D721Med (cell line): ENCODE measurements around the gene PCBP3.

Experiments
- DNase-seq: peaks from one replicate; pipeline ENCODE4 v3.0.0; 2011; ENCODE audit warnings: low spot score; ENCODE audit not compliant: insufficient read length
- FAIRE-seq: peaks from 2 replicates; lab custom pipeline; 2011; peaks lifted over from hg19 to GRCh38; lab: Jason Lieb, UNC
- TF ChIP-seq, protein P1 (sequence below): IDR thresholded peaks from 2 replicates; pipeline ENCODE4 v1.5.1; 2012; ENCODE audit warnings: mild to moderate bottlenecking, control low read depth; ENCODE audit not compliant: insufficient read depth; ENCODE audit errors: missing control alignments

The PCBP3 gene

DNA sequence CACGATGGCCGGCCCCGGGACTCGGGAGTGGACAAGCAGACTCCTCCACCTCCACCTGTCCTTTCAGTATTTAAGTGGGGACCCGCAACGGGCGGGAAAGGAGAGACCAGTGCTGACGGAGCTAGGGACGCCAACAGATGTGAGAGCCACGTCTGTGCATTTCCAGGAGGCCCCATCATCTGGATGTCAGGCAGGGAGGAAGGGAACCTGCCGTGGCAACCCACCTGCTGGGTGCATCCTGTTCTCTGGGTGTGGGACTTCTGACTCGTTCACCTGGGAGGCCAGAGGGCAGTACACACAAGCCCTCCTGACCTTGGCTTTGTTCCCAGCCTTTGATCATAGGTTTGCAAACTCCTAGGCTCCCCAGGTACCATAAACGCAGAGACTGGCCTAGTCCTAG, 5.6 kb upstream of the PCBP3 start:
- TF ChIP-seq, protein P1, sequence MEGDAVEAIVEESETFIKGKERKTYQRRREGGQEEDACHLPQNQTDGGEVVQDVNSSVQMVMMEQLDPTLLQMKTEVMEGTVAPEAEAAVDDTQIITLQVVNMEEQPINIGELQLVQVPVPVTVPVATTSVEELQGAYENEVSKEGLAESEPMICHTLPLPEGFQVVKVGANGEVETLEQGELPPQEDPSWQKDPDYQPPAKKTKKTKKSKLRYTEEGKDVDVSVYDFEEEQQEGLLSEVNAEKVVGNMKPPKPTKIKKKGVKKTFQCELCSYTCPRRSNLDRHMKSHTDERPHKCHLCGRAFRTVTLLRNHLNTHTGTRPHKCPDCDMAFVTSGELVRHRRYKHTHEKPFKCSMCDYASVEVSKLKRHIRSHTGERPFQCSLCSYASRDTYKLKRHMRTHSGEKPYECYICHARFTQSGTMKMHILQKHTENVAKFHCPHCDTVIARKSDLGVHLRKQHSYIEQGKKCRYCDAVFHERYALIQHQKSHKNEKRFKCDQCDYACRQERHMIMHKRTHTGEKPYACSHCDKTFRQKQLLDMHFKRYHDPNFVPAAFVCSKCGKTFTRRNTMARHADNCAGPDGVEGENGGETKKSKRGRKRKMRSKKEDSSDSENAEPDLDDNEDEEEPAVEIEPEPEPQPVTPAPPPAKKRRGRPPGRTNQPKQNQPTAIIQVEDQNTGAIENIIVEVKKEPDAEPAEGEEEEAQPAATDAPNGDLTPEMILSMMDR: no peak
- no peak for FAIRE-seq
- no peak for DNase-seq

DNA sequence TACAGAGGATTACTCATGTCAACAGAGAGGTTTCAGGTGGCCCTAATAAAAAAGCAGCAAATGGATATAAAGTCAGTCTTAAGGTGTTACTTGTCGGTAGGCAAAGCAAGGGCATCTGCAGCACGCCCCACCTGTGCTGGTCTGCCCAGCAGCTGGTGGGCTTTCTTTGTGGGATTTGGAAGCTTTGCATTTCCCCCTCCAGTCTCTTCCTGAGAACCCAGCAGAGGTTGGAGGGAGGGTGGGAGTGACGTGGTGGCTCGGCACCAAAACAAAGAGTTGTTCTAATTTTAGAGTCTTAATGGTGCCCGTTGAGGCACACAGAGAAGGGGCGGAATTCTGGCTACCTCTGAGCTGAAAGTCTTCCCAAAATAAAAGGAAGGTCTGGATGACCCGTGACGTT, 4.8 kb upstream of the PCBP3 start:
- no peak for DNase-seq
- TF ChIP-seq, protein P1: no peak
- no peak for FAIRE-seq

DNA sequence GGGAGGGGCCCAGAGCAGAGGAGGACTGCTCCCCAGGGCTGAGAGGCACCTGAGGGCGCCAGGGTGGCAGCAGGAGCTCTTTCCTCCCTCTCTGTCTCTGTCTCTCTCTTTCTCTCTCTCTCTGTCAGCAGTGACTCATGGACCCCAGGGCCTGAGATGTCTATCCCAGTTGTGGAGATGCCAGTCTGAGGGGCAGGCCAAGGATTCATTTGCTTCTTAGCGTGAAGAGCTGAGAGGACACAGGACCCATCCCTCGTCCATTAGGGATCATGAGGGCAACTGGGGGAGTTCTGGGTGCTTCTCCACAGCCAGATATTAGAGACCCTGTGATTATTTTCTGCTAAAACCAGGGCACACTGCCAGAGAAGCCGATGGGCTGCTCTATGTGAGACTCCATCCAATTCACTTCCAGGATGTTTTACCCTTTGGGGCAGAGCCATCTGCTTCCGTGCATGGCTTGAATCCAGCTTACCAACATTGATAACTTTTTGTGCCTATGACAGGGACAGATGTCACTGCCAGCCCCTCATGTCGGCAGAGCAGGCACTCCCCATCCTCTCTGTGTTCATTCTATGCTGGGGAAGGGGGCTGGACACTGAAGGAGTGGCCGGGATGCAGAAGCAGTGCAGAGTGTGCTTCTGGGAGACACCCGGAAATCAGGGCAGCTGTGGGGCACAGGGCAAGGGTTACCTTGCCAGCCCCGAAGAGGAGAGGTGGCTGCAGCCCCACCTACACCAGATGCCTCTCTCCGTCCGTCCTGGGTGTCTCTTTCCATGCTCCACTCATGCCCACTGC, 4.1 kb upstream of the PCBP3 start:
- FAIRE-seq: no peak

DNA sequence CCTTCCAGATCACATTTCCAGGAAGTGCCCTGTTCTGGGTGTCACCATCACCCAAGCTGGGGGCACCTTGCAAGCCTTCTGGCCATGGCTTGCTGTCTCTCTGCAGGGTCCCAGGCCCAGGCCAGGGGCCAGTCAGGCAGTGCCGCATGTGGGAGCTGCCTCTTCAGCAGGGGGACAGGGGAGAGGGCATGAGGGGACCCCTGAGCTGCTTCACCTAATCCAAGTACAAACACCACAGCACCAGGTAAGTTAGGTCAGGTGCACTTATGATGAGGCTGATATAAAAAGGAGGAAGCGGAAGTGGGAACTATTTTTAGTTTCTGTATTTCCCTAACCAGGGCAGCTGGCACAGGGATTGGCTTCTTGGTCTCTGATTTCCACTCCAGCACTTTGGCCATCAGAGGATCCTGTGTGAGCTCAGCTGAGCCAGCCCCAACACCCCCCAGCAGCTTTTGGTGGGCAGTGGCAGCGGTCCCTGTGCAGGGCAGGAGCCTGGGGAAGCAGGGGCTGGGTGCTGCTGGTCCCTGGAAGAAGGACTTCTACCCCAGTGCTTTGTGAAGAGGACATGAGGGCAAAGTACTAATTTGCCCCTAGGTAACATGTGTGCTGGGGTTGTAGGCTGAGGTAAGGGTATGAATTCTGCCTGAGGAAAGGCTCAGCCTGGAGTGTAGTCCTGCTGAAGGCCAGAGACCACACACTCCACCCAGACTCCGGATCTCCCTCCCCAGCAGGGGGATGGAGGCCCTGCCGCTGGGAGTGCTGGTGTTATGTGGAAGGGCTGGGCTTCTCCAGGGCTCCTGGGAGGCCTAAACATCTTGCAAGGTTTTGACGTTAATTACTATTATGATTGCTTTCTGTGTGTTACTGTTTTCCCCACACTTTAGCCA, 3.3 kb upstream of the PCBP3 start:
- DNase-seq: no peak
- no peak for FAIRE-seq
- TF ChIP-seq, protein P1: no peak

More for the DNA sequence above, 4.1 kb upstream of the PCBP3 start:
- no peak for DNase-seq
- TF ChIP-seq, protein P1: no peak

DNA sequence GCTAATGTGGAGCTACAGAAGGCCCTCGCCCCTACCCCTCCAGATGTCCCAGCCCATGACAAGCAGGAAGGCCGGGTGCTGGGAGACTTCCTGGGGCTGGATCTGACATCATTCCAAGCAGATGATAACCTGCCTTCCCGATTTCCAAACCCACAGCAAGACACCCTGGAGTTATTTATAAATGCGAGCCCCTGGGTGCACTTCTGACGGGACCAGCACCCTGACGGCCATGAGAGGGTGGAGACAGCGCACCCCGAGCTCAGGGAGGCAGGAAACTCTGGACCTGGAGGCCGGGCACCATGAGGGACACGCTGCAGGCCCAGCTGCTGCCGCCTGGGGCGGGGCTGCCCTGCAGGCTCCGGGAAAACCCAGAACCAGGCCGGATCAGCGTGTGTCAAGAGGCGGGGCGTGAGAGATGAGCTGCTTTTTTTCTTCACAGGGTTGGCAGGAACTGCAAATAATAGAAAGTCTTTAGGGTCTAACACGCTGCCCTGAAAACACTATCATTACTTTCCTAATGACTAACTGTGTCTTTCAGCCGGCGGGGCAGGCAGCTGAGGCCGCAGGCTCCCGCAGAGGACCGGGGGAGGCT, 2.5 kb upstream of the PCBP3 start:
- DNase-seq: no peak

DNA sequence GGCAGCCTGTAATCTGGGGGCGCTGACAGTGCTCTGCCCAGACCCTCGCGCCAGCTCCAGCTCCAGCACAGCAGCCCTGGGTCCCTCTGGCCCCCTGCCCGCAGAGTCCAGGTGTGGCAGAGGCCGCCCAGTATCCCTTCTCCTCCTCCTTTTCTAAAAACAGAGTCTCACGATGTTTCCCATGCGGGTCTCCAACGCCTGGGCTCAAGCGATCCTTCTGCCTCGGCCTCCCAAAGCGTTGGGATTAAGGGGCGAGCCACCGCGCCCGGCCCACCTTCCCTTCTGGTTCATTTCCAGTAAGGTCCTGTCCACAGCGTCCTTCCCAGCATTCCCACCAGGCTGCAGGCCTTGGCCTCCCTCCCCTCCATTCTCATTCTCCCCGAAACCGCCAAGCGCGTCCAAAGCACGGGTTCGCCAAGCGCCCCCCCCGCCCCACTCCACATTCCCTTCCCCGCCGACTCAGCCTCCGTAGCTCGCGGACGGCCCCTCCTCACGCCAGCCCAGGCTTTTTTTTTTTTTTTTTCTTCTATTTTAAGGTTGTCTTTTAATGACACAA, 2.0 kb upstream of the PCBP3 start:
- TF ChIP-seq, protein P1: no peak
- FAIRE-seq (no peak), DNase-seq (no peak)

More for the DNA sequence above, 2.5 kb upstream of the PCBP3 start:
- FAIRE-seq: no peak
- TF ChIP-seq, protein P1: no peak
